HL-60/S4 (cell line): ENCODE results near the gene SPAG6.
"Not testable (repeated sequence)": the region's sequence is repeated elsewhere in the genome, so short reads cannot be mapped to it uniquely, and the experiment has no call there.

Source experiments
- in situ Hi-C: fragments of 300-500 bp; cut with MboI; formaldehyde crosslinking; loops from 2 replicates; pipeline ENCODE4 v1.14.3; 2022; ENCODE audit warnings: low sequenced_read_pairs

SPAG6 gene

DNA sequence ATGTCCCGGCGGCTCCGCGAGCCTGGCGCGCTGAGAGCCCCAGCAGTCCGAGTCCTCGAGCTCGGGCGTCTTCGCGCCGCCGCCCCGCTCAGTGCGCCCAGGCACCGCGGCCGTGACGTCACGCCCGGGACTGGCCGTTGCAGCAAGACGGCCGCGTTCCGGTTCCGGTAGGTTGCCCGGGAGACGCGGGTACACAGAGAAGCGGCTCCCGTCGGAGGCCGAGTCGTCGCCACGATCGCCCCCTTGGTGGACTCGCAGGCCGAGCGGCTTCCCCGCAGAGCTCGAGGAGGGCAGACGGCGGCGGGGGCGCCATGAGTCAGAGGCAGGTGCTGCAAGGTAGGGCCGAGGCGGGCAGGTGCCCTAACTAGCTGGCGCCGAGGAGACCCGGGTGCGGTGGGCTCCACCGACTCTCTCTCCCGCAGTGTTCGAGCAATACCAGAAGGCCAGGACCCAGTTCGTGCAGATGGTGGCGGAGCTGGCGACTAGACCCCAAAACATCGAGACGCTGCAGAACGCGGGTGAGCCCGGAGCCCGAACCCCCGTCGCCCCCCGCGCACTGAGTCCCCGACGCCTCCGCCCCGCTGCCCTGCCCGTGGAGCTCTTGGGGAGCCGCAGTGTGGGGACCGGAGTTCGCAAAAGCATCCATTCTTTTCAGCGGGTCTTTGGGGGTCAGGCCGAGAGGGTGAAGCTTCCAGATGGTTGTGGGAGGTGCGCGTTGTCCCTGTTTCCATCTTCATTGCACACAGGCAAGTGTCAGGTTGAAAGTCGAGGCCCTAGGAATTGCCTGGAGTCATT lies at the start of gene SPAG6:
Gene SPAG6 (plus strand): TSS at position 196 of the 795 bp plus-strand sequence. CDS start 116 bp downstream, at position 312.
- in situ Hi-C loops: no loop called here

DNA sequence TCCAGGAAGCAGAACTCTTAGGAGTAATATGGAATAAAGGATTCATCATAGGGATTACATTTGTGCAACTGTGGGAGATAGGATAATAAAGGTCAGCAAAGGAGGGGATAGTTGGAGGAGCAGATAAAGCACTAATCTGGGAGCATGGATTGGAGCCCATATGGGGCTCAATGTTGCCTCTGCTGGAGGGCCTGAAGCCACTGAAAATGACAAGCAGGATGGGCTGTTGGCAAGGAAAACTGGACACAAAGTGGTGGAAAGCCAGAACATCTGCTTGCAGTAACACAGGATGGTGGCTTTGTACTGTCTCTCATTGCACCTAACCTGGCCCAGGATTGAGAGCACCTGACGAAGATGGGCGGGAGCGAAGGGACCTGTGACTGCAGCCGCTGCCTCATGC lies 44.1 kb upstream of the SPAG6 start:
- in situ Hi-C loops: no loop called here

DNA sequence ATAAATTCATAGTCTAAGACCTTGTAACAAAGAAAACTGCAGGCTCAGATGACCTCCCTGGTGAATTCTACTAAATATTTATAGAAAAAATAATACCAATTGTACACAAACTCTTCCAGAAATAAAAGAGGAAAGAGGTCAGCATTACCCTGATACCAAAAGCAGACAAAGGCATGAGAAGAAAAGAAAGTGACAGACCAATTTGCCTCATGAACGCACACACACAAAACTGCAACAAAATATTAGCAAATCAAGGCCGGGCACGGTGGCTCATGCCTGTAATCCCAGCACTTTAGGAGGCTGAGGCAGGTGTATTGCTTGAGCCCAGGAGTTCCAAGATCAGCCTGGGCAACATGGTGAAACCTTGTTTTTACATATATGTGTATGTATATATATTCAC lies 41.8 kb upstream of the SPAG6 start:
- in situ Hi-C loops: no loop called here

DNA sequence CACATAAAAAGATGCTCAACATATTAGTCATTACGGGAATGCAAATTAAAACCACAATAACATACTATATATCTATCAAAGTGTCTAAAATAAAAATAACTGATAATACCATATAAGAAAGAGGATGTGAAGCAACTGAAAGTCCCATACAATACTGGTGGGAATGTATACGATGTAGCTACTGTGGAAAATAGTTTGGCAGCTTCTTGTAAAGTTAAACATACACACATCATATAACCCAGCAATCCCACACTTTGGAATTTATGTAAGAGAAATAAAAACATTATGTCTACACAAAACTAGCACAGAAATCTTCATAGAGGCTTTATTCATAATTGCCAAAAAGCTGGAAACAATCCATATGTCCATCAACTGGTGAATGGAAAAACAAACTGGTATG lies 39.6 kb upstream of the SPAG6 start:
- in situ Hi-C loops: no loop called here

DNA sequence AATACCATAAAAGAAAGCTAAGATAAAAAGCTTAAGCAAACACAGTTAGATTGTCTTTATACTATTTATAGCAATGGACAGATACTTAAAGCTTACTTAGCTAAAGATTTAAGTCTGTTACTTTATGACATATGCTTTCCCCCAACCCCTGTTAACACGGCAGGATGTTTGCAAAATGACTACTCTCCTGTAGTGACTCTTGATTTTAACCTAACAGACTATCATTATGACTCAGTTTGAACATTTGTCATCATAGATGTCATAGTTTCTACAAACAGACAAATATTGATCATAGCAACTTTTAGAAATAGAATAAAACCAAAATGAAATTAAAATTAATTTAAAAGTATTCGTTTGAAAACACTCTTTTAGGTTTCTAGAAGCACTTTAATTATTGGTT lies 36.9 kb upstream of the SPAG6 start:
- in situ Hi-C loops: no loop called here

- in situ Hi-C loops: no loop called here
These were observed 35.9 kb upstream of the SPAG6 start for GRCh38 chr10:22309180-22310000.

- in situ Hi-C loops: not testable (repeated sequence)
These were observed 35.3 kb upstream of the SPAG6 start for GRCh38 chr10:22310012-22310411.

- in situ Hi-C loops: no loop called here
These were observed 34.4 kb upstream of the SPAG6 start for GRCh38 chr10:22310928-22311327.

DNA sequence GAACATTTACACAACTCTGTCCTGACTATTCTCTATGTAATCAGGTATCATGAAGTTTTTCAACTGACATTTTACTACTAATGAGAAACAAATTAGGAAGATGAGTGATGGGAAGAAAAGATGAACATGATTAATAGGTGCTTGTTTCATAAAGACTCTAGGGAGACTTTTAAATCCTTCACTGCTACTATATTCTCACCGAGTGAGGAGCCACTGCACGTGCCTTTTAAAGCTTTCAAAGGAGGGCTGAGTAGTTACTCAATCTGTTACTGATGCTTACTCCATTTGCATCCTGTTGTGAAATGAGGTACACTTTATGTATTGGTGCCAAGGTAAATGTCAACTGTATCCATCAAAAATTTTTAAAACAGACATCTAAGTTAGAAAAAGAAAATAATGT lies 30.4 kb upstream of the SPAG6 start:
- in situ Hi-C loops: no loop called here

DNA sequence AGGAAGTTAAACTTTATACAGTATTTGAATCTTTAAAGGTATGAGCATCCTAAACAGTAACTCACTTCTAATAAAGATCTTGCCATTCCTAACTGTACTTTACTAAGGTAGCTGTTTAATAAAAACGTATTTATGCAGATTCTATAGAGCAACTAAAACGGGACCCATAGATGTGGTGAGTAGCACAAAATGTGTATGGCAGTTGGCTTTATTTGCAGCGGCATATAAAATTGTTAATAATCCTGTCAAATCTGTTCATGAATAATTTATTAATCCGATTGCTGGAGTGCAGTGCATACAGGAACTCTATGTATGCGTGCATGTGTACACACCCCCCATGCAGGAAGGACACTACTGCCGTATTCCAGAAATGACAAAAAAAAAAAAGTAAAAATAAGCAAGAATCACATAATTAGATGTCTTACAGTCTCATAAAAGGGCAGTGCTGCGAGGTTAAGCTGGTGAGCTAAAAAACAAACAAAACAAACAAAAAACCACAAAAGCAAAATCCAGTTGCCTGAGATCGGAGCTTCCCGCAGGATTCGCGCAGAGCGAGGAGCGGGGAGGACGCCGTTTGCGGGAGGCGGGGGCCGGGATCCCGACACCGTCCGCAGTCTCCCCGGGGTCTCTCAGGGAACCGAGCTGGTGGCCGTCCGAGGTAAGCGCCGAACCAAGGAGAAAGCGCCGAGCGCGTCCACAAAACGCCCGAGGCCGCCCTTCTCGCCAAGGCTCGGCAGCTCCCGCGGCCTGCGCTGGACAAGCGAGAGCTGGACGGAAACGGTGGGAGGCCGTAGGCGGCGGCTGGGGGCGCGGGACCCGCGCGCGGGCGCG lies 29.6 kb upstream of the SPAG6 start:
- in situ Hi-C loops: no loop called here

GRCh38 chr10:22316286-22317075 lies 28.8 kb upstream of the SPAG6 start, which contains the start of gene COMMD3:
TSS of gene COMMD3 (plus strand) at chr10:22316388. CDS start at chr10:22316418, 30 bp downstream.
- in situ Hi-C loops: no loop called here

DNA sequence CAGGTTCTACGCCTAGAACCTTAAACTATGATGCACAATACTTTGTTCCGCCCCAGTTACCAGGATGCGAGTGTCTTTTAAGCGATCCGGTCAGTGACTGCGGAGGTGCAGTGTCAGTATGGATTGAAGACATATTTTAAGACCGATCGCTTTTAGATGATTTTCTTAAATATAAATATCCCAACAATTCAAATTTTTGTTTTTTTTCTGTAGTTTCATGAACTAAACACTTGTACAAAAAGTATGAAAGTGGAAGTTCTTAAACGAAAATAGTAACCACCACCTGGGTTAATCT lies 28.3 kb upstream of the SPAG6 start:
- in situ Hi-C loops: no loop called here

DNA sequence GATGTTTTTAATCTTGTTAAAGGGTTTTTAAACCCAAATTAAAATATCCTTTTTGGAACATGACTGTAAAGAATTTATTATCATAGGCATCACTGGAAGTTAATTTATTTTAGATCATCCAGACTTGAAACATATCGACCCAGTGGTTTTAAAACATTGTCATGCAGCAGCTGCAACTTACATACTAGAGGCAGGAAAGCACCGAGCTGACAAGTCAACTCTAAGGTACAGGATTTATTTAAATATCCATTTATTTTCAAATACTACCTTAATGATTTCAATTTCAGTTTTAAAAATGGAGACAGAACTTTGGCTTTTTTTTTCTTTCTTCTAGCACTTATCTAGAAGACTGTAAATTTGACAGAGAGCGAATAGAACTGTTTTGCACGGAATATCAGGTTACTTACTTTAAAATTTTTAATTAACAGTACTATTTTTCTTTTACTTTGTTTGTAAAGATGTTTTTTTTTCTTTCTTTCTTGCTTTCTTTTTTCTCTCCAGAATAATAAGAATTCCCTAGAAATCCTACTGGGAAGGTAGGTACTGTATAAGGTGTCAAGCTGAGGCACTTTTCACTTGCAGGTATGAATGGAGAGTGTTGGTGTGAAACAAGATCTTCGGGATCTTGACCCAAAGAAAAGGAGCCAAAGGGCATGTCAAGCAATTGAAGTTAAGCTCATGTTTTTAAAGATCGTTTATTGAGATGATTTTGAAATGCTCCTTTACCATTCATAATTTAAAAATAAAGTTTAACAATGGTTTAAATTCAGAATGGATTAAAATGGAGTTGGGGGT lies 27.3 kb upstream of the SPAG6 start:
- in situ Hi-C loops: no loop called here

DNA sequence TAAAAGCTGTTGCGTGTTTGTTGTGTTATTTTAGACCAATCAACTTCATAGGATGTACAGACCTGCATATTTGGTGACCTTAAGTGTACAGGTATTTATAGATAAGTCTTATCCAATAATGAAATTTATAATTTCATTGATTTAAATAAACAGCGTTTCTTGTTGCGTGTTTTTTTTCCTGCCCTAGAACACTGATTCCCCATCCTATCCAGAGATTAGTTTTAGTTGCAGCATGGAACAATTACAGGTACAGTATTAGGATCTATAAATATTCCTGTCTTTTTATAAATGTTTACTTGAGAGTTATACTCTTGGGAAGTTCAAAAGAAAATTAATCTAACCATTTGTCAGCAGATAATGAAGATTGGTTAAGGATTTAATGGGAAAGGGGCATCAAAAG lies 26.5 kb upstream of the SPAG6 start:
- in situ Hi-C loops: no loop called here

DNA sequence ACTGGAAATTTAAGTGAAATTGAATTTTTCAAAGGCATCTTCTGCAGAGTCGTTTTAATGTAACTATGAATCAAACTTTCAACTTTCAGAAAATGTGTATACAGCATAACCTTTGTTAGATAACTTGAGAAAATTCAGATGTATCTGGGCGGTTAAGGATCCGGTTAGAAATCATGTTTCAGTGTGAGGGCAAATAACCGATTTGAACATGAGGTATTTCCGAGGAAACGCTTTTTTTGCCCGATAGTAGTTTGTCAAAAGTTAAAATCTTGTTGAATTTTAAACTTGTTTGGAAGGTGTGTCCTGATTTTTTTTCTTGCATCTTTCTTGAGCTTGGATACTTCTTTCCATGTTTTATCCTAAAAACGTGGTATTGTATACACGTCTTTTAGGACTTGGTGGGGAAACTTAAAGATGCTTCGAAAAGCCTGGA lies 25.7 kb upstream of the SPAG6 start:
- in situ Hi-C loops: no loop called here

DNA sequence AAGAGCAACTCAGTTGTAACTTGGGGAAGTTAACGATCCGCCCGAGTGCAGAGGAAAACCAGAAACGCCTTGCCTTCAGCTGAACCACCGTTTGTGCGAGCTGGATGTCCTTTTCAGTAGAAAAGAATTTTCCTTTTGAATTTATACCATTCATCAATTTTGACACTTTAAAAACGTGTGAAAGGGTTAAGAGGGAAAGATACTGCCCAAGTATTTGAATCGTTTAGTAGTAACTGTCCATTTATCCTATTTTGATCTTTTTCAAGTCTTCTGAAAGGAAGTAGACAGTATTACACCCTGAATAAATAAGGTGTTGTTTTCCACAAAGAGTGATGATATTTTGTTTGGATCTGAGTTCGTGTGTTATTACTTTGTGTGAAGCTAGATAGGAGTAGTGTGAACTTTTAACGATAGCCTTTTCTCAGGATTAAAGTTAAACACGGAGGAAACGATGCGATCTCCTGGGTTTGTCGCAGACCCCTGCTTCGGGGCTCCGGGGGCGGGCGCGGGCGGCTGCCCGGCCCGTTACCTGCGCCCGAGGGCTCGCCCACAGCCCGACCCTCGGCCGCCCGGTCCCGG lies 25.2 kb upstream of the SPAG6 start:
- in situ Hi-C loops: no loop called here

DNA sequence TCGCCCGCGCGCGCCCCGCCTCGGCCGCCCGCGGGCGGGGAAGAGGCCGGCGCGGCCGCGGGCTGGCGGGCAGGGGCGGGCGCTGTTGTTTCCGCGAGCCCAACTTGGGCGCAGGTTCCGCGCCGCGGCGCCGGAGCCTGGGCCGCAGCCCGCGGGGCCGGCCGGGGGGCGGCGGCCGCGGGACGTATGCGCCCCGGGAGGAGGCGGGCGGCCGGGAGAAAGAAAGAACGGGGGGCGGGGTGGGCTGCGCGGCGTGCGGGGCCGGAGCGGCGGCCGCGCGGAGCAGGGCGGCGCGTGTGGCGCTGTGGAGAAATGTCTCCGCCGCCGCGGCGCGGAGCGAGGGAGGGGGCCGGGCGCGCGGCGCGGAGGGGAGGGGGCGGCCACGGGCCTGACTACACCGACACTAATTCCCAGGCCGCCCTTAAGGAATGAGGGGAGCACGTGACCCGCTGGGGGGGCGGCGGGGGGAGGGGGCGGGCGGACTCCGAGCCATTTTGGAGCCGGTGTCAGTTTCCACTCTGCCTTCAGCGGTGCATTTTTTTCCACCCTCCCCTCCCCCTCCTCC lies 24.6 kb upstream of the SPAG6 start, which contains the start of gene BMI1:
Gene BMI1 (plus strand): TSS at position 509 of the 565 bp plus-strand sequence. CDS start 5,351 bp downstream, outside the sequence.
- in situ Hi-C loops: no loop called here

- in situ Hi-C loops: no loop called here
These were observed 24.0 kb upstream of the SPAG6 start for GRCh38 chr10:22321156-22321923.
